SHP77 treated with DMSO at 0.1 percent for 48 hours (cell line): ENCODE measurements around the gene PIGH.
"Not testable (repeated sequence)": the region's sequence is repeated elsewhere in the genome, so short reads cannot be mapped to it uniquely, and the experiment has no call there.

Source experiments
- DNase-seq: peaks from one replicate; lab custom pipeline; 2025; lab: John Stamatoyannopoulos, UW

PIGH gene, protein sequence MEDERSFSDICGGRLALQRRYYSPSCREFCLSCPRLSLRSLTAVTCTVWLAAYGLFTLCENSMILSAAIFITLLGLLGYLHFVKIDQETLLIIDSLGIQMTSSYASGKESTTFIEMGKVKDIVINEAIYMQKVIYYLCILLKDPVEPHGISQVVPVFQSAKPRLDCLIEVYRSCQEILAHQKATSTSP

DNA sequence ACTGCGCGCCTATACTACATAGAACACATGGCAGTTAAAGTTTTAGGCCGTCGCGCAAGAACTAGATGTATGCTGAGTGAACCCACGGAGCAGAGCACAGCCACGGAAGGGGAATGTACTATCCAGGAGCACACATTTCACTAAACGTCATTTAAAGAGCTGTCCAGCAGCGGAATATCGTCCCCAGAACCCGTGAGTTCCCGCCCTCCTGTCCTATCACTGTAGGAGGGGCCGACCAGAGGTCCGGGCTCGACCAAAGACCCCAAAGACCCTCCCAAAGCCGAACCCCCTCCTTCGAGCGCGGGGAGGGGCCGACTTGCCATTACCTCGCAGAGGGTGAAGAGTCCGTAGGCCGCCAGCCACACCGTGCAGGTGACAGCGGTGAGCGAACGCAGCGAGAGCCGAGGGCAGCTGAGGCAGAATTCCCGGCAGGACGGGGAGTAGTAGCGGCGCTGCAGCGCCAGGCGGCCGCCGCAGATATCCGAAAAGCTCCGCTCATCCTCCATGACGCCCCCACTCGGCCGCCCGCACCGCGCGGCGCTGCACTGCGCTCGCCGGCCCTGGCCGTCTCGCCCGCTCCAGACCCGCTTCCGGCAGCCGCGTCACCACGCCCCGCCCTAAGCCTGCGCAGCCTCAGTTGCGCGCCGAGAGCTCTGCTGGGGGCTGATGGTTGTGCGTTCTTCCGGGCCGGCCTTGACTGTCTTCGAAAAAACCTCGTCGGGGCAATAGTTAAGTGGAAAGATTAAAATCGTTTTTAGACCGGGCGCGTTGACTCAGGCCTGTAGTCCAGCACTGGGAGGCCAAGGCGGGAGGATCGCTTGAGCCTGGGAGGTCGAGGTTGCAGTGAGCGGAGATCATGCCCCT lies at the start of gene PIGH:
TSS of gene PIGH (minus strand) at position 571 of the 864 bp plus-strand sequence. CDS start at position 506, 65 bp downstream.
- DNase-seq, result peak; percentile 57

DNA sequence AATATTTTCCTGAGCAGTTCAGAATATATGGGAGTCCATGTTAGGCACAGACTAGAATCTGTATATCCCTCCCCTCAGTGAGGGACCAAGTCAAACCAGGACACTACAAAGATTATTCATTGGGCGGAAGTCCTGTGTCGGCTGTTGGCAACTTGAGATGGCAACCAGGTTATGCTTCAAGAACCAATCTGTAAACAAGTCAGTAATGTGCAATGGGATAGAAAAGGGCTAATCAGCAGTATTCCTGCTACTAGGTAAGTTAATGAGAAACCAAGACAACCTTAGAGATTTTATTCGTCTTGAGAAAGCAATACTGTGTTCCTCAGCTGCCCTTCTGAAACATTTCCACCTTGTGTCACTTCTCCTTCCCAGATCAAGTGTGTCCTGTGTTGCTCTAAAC lies 46.1 kb upstream of the PIGH start:
- DNase-seq, result no peak

DNA sequence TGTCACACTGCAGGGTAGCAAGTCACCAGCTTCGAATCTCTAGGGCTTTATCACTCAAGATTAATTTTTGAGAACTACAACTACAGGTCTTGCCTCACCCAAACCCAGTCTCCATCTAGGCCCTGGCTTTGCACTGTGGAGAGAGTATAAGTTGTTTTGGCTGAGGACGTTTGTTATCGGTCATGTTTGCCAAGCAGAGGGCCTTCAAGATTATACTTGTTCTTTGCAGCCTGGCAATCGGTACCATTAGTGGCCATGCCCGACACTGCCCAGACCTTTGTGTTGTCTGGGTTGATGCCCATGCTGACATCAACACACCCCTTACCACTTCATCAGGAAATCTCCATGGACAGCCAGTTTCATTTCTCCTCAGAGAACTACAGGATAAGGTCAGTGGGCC lies 45.3 kb upstream of the PIGH start:
- no peak for DNase-seq

DNA sequence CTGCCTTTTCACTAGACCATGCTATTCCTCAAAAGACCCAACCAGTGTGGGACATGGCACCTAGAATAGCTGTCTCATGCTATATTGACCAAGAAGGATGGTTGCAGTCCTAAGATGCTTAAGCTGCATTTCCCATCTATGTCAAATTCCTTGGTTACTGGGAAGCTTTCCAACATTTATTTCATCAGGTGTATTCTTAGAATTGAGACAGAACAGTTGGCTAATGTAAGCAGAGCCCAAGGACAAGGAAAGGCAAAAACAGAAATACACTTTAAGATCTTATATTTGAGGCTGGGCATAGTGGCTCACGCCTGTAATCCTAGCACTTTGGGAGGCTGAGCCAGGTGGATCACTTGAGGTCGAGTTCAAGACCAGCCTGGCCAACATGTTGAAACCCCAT lies 44.4 kb upstream of the PIGH start:
- no peak for DNase-seq

DNA sequence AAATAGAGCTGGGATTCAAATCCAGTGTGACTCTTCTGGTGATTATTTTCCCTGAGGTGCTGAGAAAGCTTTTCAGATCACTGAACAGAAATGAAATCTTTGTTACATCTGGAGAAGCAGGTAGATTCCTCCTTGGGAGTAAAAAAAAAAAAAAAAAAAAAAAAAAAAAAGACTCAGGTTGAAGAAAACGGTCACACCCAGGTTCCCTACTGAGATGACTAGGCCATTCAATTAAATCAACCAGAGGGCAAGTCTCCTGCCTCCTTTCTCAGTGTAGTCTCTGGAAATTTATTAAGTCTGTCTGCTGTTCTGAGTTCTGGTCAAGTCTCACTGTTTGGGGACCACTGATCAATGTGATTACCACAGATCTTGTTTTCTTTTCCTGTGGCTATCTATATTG lies 43.6 kb upstream of the PIGH start:
- DNase-seq, result no peak

DNA sequence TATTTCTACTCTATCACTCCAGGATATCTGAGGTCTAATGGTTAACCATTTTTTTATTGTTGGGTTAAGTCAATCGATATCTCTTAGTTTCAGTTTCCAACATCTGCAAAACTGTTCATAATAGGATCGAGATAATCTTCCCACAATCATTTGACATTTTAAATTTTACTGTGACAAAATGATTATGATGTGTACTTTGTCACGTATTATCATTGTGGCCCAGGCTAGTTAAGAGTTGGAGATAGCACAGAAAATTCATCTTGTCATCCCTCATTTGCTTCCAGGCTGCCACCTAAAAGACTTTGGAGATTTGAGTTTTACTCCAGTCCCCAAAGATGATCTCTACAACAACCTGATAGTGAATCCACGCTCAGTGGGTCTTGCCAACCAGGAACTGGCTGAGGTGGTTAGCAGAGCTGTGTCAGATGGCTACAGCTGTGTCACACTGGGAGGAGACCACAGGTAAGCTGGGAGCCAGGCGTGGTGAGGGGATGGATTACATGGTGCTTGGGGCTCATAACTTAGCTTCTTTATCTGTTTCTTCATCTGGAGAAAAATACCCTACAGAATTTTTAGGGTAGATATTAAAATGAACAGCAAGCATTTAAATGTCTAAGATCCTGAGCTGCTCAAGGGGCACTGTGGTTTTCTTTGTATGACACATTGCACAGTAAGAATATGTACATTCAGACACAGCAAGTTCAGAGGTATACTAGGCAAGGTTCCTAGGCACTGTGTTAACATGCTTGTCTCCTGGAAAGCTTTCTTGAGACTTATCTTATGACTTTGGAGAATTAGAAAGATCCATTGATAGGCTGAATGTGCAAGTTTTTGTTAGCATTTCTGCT lies 42.1 kb upstream of the PIGH start:
- no peak for DNase-seq

DNA sequence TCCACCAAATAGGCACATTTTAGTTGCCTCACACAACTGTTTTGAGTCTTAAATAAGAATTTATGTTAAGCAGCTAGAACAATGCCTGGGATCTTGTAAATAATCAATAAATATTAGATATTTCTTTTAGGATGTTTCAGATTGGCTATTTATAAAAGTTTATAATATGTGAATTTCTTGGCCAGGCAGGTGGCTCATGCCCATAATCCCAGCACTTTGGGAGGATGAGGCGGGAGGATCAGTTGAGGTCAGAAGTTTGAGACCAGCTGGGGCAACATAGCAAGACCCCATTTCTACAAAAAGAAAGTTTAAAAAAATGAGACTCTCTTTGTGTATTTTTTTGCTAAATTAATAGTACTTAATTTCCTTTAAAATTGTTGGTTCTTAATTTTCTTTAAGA lies 41.4 kb upstream of the PIGH start:
- no peak for DNase-seq

DNA sequence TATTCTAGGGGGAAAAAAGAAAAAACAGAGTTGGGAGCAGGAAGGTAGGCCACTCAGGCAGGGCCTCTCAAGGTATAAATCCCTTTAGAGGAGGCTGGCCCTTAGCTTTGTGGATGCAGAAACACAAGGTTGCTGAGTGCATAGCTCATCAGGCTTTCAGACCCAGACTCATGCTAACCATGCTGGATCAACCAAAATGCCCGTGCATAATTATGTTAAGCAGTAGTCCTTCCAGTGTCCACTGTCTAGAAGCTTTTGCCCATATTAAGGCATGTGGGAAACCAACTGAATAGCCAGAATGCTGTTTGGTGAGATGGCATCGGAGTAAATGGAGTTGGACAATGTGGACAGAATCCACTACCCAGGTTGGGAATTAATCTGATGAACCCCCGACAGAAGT lies 38.6 kb upstream of the PIGH start:
- no peak for DNase-seq

DNA sequence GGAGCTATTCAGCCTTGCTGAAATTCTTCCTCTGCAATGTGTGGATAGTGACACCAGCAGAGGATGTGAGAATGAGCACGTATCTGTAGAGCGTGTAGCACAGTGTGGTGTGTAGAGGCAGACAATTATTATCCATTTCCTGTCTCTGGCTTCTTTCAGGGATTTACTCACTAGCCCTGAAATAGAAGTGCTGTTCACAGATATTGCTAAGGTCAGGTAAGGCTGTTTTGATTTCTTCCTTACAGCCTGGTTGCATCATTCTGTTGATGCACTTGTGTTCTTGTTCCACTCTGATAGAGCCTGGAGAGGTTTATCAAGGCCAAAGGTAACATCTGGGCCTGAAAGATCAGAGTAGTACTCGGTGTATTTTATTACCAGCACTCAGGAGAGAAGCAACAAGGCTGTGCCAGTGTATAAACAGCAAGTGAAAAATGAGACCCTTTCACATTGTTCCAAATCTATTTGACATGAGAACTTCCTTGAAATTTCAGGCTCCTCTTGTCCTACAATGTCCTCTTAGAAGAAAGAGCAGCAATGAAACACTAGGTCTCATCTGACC lies 36.4 kb upstream of the PIGH start:
- no peak for DNase-seq

DNA sequence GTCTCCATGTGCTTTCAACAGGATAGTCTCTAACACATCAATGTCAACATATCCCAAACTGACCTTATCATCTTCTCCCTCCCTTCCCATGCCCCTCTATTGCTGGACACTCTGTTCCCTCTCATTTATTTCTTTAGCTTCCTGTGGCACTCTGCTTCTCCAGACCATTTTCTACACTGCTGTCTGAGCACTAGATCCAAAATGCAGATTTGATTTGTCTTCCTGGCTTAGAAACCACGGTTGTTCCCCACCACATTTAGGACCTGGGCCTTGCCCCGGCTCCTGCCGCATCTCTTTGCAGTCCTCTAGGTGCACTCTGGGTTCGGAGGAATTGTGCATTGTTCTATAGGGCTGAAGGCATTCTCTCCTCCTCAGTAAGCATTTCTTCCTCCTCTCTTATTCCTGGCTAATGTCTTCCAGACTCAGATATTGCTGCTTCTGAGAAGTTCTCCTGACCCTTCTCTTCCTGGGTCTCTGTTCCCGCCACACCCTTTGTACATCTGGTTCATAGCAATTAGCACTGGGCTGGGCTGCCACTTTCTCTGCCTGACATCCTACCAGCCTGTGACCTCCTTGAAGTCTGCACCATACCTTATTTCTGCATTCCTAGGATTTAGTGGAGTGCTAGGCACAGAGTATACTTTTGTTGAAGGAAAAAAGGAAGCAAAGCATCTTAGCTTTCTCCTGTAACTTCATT lies 33.5 kb upstream of the PIGH start:
- DNase-seq, result no peak

DNA sequence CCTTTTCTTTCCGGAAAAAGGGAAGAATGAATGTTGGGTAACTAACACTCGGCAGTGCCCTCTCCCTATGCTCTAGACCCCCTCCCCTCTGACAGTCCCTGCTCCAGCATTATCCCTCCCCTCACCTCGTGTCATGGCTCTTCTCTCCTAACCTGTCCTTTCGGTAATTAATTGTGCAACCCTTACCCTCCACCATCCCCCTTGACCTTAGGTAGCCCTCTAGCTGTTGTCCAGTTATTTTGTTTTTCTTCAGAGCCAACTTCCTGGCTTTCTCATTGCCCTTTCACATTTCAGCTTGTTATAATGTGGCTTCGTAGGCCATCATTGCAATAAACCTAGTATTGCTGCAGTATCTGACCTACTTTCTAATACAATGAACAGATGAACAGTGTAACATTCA lies 30.9 kb upstream of the PIGH start:
- no peak for DNase-seq

DNA sequence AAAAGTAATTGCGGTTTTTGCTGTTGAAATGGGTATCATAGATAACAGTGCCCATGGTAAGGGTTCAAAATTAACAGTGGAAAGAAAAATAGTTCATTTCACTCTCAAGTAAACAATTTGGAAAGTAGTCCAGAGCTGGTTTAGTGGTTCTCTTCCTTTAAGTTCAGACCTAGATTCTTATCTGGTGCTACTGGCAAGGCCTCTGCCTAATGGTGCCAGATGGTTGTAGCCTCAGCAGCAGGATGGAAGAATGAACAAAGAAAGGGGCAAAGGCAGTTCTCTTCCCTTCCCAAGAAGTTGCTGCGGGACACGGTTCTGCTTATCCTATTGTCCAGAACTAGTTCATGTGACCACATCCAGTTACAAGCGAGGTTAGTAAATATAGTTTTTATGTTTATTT lies 30.1 kb upstream of the PIGH start:
- no peak for DNase-seq

DNA sequence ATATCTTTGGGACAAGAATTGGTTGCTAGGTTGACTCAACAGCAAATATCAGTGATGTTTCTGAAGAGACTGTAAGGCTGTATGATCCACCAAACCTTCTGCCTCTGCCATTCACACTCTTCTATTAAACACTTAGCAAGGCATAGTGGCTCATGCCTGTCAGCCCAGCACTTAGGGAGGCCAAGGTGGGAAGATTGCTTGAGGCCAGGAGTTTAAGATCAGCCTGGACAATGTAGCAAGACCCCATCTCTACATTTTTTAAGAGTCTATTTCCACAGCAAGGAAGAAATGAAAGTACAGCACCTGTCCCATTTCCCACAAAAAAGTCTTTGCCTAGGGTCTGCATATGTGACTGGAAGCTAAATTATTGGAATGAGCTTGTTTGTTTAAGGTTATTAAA lies 27.5 kb upstream of the PIGH start:
- DNase-seq, result no peak

DNA sequence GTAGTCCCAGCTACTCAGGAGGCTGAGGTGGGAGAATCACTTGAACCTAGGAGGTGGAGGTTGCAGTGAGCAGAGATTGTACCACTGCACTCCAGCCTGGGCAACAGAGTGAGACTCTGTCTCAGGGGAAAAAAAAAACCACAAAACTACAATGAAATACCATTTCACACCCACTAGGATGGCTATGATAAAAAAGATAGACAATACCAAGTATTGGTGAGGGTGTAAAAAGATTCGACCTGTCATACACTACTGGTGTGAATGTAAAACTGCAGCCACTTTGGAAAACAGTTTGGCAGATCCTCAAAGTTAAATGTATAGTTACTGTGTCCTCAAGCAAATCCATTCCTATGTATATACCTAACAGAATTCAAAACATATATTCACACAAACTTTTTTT lies 26.1 kb upstream of the PIGH start:
- DNase-seq, result not testable (repeated sequence)

DNA sequence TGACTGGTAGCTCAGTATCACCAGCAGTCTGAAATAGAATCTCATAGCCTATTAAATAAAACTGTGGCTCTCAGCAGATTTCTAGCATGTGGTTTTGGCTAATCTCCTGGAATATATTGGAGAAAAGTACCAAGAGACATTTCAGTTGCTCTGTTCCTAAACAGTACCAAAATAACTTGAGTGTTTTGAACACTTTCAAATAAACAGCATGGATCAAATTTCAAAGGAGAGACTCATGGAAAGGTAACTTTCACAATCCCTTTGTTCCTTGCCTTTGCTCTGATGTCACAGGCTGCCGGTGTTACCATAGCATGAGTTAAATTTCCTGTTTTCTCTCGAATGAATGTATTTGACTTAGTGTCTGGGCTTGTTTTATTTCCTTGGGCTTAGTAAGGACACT lies 23.0 kb upstream of the PIGH start:
- peak; percentile 48 for DNase-seq

DNA sequence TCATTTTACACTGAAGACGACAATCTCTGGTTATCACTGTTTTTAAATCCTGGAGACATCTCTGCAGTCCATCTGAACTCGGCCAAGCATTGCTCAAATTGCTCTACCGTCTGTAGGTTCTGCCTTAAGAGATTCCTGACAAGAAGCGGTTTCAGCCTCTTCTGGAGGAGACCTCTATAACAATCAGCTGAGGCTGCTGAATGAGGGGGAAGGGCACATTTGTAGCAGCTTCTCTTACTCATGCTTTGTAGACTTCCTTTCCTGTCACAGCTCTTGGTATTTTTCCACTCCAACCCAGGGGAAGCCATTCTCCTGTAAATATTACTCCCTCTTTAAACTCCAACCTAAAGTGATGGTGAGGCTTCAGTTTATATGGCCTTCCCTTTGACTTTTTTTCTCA lies 22.6 kb upstream of the PIGH start:
- DNase-seq, result peak; percentile 50

DNA sequence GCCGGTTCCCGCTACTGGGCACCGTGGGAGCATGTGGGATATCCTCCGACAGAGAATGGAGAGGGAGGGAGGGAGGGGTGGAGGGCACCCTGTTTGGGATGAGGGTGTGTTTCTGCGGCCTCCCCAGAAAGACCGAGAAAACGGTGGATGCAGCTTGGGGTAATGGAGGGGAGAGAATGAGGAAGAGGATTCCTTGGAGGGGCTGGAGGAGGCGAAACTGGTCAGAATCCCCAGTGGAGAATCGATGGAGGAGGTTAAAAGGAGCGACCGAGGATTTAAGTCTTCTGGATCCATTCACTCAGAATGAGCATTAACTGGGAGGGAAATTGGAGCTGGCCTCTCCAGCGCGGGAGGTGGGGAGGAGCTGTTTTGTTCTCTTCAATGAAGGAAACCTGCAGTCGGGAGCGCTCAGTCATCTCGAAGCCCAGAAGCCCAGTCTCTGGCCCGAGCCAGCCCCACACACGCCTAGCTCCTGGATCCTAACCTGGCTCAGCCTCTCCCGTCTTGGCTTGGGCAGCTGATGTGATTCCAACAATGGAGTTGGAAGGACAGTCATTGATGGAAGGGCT lies 20.2 kb upstream of the PIGH start:
- no peak for DNase-seq

DNA sequence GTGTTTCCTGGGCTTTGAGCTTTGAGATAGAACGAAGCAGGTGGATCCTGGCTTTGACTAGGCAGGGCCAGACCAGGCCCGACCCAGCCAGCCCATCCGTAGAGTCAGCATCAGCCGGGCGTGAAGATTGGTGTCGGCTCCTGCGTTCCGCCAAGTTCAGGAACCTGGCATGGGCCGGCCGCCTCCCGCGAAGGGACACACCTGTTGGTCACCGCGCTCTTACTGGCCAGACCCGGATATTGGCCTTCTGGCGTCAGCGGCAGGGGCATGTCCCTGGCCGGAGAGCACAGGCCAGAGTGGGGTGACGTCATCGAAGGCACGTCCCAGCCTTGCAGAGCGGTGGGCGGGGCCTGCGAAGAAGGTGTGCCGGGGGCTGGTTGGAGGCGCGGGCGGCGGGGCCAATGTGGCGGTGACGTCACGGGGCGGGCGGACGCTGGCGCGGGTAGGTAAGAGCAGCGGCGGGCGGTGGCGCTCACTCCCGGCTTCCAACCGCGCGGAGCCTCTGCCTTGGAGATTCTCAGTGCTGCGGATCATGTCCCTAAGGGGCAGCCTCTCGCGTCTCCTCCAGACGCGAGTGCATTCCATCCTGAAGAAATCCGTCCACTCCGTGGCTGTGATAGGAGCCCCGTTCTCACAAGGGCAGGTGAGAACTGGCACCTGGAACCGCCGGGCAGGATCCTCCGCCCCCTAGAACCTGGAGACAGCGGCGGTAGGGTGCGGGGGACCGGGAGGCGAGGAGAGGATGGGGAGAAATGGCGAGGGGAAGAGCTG lies 19.6 kb upstream of the PIGH start, which contains the start of gene ARG2:
TSS of gene ARG2 (plus strand) at position 475 of the 771 bp plus-strand sequence. CDS start at position 533, 58 bp downstream.
- peak; percentile 91 for DNase-seq

DNA sequence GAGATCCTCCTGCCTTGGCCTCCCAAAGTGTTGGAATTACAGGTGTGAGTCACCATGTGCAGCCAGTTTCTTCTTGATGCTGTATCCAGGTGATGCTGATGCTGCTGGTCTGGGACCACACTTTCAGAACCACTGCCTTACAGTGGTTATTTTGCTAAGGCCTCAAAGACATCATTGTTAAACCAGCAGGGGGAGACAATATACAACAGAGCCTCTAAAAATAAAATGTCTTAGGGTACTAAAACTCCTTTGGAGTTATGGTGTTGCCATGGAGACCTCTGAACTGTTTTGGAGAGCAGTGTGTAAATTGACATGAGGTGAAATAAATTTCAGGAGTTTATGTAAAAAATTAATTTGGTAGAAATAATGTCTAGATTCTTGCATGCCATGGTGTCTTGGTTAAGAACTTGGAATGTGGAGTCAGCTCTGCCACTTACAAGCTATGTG lies 18.6 kb upstream of the PIGH start:
- DNase-seq, result peak; percentile 61

DNA sequence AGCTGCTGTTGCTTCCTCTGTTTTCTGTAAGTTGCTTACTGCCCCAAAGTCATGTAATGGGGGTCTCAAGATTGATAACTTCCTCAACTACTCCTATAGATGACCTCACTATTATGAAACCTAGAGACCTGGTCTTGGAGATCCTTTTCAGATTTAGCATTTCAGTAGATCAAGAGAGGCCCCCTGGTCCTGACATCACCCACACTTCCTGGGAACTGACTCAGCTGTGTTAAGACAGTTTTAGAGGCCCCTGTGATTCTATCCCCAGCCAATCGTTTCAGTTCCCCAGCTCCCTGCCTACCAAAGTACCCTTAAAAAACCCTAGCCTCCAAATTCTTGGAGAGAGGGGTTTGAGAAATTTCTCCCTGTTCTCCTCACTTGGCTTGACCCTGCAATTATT lies 10.4 kb upstream of the PIGH start:
- DNase-seq, result no peak
